Measurements from ENCODE around the gene TMEM37. TPM values are rescaled to one million over a fixed set of nuclear protein-coding genes. Genes with fewer than 3 reads are reported as not detected.

Gene TMEM37
- total RNA-seq, 1 donor from 2014 or later = 11.4 TPM

GRCh38 chr2:119408221-119408619 is 23.4 kb upstream of the TMEM37 start:
- Mint-ChIP-seq H3K4me1 (ENCODE audit: unreplicated experiment) (peaks cover 8% of the 10 kb centered on the region), H3K27ac (ENCODE audit: unreplicated experiment) (peak overlapping the region; percentile 2), H3K36me3 (ENCODE audit: low read depth, unreplicated experiment) (no peaks in the 10 kb centered on the region), H3K9me3 (ENCODE audit: unreplicated experiment) (no peaks in the 10 kb centered on the region), H3K4me3 (ENCODE audit: unreplicated experiment) (no peak overlapping the region), H3K27me3 (ENCODE audit: unreplicated experiment) (no peaks in the 10 kb centered on the region)
- TF ChIP-seq CTCF (IDR thresholded peaks at IDR 0.05; ENCODE audit: unreplicated experiment) = no peak
- no peak for DNase-seq (ENCODE audit: low spot score)

- Mint-ChIP-seq H3K36me3 (ENCODE audit: low read depth, unreplicated experiment) (no peaks in the 10 kb centered on the region), H3K9me3 (ENCODE audit: unreplicated experiment) (no peaks in the 10 kb centered on the region), H3K4me3 (ENCODE audit: unreplicated experiment) (no peak overlapping the region), H3K27ac (ENCODE audit: unreplicated experiment) (no peak overlapping the region), H3K4me1 (ENCODE audit: unreplicated experiment) (peaks cover 8% of the 10 kb centered on the region), H3K27me3 (ENCODE audit: unreplicated experiment) (no peaks in the 10 kb centered on the region)
- TF ChIP-seq CTCF (IDR thresholded peaks at IDR 0.05; ENCODE audit: unreplicated experiment) = no peak
- DNase-seq (ENCODE audit: low spot score) = no peak
Observed at GRCh38 chr2:119409506-119409905, 22.1 kb upstream of the TMEM37 start.

GRCh38 chr2:119414894-119415293 is 16.8 kb upstream of the TMEM37 start:
- H3K27ac Mint-ChIP-seq (ENCODE audit: unreplicated experiment) = no peak overlapping the region
- no peak overlapping the region for H3K4me3 Mint-ChIP-seq (ENCODE audit: unreplicated experiment)
- no peak for TF ChIP-seq CTCF (IDR thresholded peaks at IDR 0.05; ENCODE audit: unreplicated experiment)
- no peaks in the 10 kb centered on the region for H3K27me3 Mint-ChIP-seq (ENCODE audit: unreplicated experiment)
- no peaks in the 10 kb centered on the region for H3K36me3 Mint-ChIP-seq (ENCODE audit: low read depth, unreplicated experiment)
- no peaks in the 10 kb centered on the region for H3K4me1 Mint-ChIP-seq (ENCODE audit: unreplicated experiment)
- DNase-seq (ENCODE audit: low spot score) = no peak
- no peaks in the 10 kb centered on the region for H3K9me3 Mint-ChIP-seq (ENCODE audit: unreplicated experiment)

- Mint-ChIP-seq H3K36me3 (ENCODE audit: low read depth, unreplicated experiment) (no peaks in the 10 kb centered on the region), H3K4me1 (ENCODE audit: unreplicated experiment) (no peaks in the 10 kb centered on the region), H3K9me3 (ENCODE audit: unreplicated experiment) (no peaks in the 10 kb centered on the region), H3K27ac (ENCODE audit: unreplicated experiment) (no peak overlapping the region), H3K27me3 (ENCODE audit: unreplicated experiment) (no peaks in the 10 kb centered on the region), H3K4me3 (ENCODE audit: unreplicated experiment) (no peak overlapping the region)
- DNase-seq (ENCODE audit: low spot score) = no peak
- no peak for TF ChIP-seq CTCF (IDR thresholded peaks at IDR 0.05; ENCODE audit: unreplicated experiment)
Observed at GRCh38 chr2:119415630-119416029, 16.0 kb upstream of the TMEM37 start.

- H3K4me1 Mint-ChIP-seq (ENCODE audit: unreplicated experiment) = no peaks in the 10 kb centered on the region
- no peaks in the 10 kb centered on the region for H3K27me3 Mint-ChIP-seq (ENCODE audit: unreplicated experiment)
- no peaks in the 10 kb centered on the region for H3K9me3 Mint-ChIP-seq (ENCODE audit: unreplicated experiment)
- no peak for DNase-seq (ENCODE audit: low spot score)
- H3K27ac Mint-ChIP-seq (ENCODE audit: unreplicated experiment) = no peak overlapping the region
- H3K4me3 Mint-ChIP-seq (ENCODE audit: unreplicated experiment) = no peak overlapping the region
- TF ChIP-seq CTCF (IDR thresholded peaks at IDR 0.05; ENCODE audit: unreplicated experiment) = no peak
- H3K36me3 Mint-ChIP-seq (ENCODE audit: low read depth, unreplicated experiment) = no peaks in the 10 kb centered on the region
Observed at GRCh38 chr2:119416299-119416923, 15.2 kb upstream of the TMEM37 start.

Measured in endothelial cell (in vitro differentiated cells).